Skeletal muscle cell (primary cell): ENCODE data around the gene TTC4.
A peak's percentile ranks its signal among the peaks of the same experiment; 100 is the strongest.

Experiments
- DNase-seq: peaks from one replicate; pipeline ENCODE4 v3.0.0-alpha.2; 2010; ENCODE audit warnings: low read depth
- H3K4me3 ChIP-seq: 2 replicates; pipeline ENCODE4 v1.5.1; 2011; ENCODE audit warnings: low read depth, mild to moderate bottlenecking, control low read depth, low read length, moderate library complexity

The TTC4 gene

GRCh38 chr1:54743416-54744226, 28.0 kb downstream of the TTC4 start:
- no peak overlapping the region for H3K4me3 ChIP-seq
- no peak for DNase-seq

GRCh38 chr1:54744696-54745095, 29.0 kb downstream of the TTC4 start:
- DNase-seq = no peak
- H3K4me3 ChIP-seq = no peak overlapping the region

GRCh38 chr1:54745274-54745673, 29.6 kb downstream of the TTC4 start:
- H3K4me3 ChIP-seq = no peak overlapping the region
- no peak for DNase-seq

- H3K4me3 ChIP-seq = no peak overlapping the region
- no peak for DNase-seq
Observed at GRCh38 chr1:54745864-54746263, 30.2 kb downstream of the TTC4 start.

- DNase-seq = no peak
- no peak overlapping the region for H3K4me3 ChIP-seq
Observed at GRCh38 chr1:54748094-54748835, 32.6 kb downstream of the TTC4 start.

DNA sequence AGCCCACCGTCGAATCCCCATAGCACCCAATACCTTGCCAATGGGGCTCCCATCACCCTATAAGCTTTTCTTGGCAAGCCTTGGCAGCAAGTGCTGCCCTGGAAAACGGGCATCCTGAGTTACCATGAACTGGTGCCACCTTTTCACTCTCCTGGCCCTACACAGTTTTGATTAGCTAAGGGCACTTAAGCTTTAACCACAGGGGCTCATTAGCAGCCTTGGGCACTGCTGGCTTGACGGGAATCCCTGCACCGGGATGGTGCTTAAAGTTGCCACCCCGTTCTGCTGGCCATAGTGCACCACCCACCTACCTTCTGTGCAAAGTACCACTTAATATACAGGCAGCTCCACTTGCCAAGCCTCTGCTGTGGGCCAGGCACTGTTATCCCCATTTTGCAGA, 34.9 kb downstream of the TTC4 start:
- no peak overlapping the region for H3K4me3 ChIP-seq
- DNase-seq = no peak

DNA sequence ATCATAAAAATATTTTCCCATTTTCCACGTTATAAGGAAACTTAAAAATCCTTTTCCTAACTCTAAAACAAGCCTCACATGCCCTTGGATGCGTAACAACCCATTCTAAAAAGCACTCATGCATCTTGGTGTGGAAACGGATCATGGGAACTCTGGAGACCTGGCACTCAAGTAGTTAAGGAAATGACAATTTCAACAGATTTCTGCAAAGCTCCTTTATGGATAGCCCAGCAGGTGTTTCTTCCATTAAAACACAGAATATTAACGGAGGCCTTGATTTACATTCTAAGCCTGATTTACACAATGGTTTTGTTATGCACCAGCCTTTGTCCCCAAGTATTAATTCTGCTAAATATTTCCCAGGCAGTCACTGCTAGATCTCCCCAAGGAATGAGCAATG, 35.8 kb downstream of the TTC4 start:
- no peak for DNase-seq

DNA sequence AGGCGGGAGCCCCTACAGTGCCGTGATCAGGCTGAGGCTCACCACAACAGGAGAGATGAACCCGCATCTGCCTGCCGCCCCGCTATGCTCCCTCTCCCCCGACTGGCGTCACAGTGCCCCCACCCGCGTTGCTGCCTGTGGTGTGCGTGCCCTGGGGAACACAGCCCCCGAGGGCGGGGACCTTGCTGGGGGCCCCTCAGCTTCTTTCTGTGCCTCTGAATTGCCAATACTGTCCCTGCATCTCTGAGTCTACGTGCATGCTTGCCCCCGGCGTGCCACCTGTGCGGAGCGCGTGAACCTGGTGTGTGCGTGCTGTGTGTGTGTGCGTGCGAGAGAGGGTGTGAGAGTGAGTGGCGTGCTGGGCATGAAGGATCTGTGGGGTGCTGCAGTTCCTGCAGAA, 38.4 kb downstream of the TTC4 start:
- no peak overlapping the region for H3K4me3 ChIP-seq
- DNase-seq = no peak

More for the DNA sequence above, 35.8 kb downstream of the TTC4 start:
- H3K4me3 ChIP-seq = no peak overlapping the region

DNA sequence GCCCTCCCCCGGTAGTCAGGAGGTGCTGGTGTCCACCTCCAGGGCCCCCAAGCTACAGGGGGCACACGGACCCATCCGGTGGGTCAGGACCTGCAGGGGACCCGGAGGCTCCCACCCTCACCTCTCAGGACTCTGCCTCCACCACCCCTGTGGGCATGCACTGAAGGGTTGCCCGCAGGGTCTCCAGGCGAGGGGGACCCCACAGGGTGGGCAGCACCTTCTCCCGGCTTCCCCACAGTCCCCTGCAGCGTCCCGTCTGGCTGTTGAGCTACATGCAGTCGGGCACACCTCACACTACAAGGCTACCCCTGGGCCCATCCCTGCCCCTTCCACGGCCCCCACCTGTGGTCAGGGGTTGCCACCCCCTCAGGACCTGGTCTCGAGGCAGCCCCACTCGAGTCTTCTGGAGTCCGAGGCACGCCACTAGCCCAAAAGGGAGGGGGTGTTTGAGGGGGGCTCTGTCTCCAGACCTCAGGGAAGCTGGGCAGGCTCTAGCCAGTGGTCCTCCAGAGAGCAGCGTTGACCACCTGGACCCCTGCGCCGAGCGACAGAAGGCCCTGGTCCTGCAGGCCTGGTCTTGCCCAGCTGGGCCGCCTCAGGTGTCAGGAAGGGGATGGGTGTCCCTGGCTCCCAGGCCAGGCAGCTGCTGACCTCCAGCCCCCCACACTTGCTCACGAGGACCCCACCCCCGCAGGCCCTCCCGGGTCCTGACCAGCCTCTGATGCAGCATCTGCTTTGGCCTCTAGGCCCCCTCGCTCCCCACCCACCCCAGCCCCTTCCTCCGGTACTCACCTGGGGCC, 39.0 kb downstream of the TTC4 start:
- no peak for DNase-seq
- H3K4me3 ChIP-seq = no peak overlapping the region

- DNase-seq = no peak
- no peak overlapping the region for H3K4me3 ChIP-seq
Observed at GRCh38 chr1:54757833-54758232, 42.2 kb downstream of the TTC4 start.

GRCh38 chr1:54758678-54759348, 43.2 kb downstream of the TTC4 start:
- no peak for DNase-seq
- no peak overlapping the region for H3K4me3 ChIP-seq

DNA sequence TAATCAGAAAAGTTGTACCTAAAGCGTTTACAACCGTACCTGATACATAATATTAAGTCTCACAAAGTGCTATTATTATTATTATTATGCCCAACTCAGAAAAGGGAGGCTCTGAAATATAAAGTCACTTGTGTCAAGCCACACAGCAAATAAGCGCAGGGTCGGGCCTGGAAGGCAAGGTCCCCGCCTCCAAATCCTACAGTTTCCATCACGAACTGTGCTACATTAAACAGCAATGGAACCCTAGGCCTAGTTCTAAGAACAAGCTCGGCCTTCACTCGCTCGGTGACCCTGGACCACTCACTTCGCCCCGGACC, 48.1 kb downstream of the TTC4 start:
- peak overlapping the region; percentile 87 for H3K4me3 ChIP-seq
- DNase-seq = no peak

DNA sequence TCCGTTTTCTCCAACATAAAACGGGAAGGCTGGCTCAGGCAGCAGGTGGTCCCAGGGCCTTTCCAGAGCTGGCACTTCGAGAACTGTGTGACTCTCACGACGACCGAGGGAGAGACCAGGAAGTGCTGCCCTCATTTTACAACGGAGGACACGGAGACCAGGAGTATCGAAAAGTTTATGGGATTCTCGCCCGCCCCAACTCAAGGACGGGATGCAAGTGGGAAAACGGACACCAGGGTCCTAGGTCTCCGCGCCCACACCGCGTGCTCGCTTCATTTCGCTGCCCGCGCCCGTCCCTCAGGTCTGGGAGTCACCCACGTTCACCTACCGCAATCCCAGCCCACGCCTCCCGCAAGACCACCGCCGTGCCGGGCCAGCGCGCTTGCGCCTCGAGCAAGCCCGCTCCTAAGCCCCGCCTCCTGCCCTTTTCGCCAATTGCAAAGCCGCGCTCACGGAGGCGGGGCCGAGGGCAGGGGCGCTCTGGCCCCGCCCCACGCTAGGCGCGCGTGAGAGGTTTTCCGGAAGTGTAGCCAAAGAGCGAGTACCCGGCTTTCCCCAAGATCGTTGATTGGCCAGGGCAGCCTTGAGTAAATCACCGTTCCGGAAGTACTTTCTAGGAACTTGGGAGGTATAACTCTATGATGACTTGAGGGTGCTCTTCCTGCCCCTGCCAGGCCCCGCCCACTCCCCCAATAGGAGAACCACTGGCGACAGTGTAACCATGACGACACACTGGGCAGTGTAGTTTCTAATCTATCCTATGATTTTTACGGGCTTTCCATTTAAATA, 48.7 kb downstream of the TTC4 start, which contains the start of gene PARS2:
PARS2 (minus strand) TSS at position 391 of the 789 bp plus-strand sequence. CDS start 5,362 bp downstream, outside the sequence.
- peak within 1 kb of the TSS; percentile 87 for H3K4me3 ChIP-seq
- DNase-seq = peak; percentile 99

- H3K4me3 ChIP-seq = peak overlapping the region; percentile 52
- DNase-seq = no peak
Observed at GRCh38 chr1:54764922-54765561, 49.4 kb downstream of the TTC4 start.

GRCh38 chr1:54766726-54767125, 51.1 kb downstream of the TTC4 start:
- no peak overlapping the region for H3K4me3 ChIP-seq
- DNase-seq = no peak

DNA sequence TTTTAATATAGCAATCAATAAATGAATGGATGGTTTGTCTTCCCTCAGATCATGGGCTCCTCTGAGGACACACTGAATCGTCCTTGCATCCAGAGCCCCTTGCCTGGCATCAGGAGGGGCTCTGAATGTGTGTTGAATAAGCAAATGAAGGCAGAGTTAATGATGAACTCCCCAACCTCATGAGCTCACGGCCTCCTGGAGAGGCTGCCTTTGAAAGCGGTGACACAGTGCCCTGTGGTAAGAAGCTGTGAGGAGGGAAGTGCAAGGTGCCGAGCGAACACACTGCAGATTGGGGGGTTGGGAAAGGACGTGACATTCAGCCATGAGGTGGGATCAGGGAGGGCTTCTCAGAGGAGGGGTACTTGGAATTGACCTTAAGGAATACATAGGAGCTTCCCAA, 51.9 kb downstream of the TTC4 start:
- no peak overlapping the region for H3K4me3 ChIP-seq
- no peak for DNase-seq

- H3K4me3 ChIP-seq = no peak overlapping the region
- DNase-seq = no peak
Observed at GRCh38 chr1:54768093-54768492, 52.4 kb downstream of the TTC4 start.

DNA sequence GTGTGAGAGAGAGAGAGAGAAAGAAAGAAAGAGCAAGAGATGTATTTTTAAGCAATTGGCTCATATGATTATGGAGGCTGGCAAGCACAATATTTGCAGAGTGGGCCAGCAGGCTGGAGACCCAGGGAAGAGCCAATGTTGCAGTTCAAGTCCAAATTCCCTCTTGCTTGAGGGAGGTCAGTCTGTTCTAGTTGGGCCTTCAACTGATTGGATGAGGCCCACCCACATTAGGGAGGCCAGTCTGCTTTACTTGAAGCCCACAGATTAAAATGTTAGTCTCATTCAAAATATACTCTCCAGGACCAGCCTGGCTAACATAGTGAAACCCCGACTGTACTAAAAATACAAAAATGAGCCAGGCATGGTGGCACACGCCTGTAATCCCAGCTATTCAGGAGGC, 57.3 kb downstream of the TTC4 start:
- DNase-seq = no peak

More for the DNA sequence above, 57.3 kb downstream of the TTC4 start:
- H3K4me3 ChIP-seq = no peak overlapping the region
